NCI-H2196 (cell line): ENCODE results near the gene NEK5.
"Not testable (repeated sequence)": the region's sequence is repeated elsewhere in the genome, so short reads cannot be mapped to it uniquely, and the experiment has no call there.

Experiments used
- DNase-seq: peaks from one replicate; lab custom pipeline; 2025; ENCODE audit not compliant: unreplicated experiment; lab: John Stamatoyannopoulos, UW

NEK5 gene

DNA sequence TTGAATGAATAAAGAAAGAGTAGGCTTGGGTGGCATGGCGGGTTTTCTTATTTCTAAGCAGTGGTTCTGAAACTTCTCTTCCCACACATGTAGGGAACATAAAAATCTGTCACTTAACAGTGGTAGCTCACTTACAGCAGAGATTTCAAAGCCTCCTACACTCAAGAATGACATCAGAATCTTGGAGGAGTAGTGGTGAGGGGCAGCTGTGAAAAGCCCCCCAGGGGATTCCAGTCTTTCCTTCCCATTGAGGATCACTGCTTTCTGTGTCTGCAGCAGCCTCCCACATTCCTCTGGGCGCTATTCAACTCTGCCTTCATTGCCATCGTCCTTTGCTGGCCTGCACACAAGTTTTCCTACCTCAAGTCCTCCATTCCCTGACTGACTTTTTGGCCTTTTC lies 8.6 kb upstream of the NEK5 start:
- no peak for DNase-seq

DNA sequence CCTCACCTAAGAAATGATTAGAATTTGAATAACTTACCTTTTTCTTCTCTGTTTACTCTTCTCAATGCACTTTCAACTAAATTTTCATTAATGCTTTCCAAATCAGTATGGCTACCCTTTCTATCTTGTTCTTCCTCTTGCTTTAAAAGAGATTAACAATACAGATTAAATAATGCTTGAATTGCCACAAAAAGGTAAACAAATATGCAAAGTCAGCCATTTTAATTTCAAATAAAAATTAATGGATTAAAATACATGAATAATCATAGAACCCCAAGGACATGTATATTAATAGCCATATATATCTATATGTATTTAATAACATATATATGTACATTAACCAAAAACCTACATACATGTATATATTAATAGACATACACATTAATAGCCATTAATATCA lies 7.9 kb upstream of the NEK5 start:
- DNase-seq, result no peak

DNA sequence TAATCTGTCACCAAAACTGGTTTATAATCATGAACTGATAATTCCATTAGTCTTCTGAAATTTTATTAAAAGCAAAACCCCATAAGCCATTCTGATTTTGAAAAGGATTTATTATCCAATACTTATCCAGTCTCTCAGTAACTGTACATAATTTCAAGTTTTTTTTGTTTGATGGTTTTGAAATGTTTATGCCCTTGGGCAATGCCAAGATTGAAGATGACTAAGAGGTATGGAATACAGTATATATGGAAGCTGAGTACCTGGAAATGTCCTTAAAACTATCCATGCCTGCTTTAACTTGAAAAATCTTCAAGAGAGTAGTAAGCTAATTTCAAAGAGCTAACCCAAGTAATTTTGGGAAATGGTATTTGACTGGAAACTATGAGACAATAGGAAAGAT lies 1.8 kb upstream of the NEK5 start:
- no peak for DNase-seq

DNA sequence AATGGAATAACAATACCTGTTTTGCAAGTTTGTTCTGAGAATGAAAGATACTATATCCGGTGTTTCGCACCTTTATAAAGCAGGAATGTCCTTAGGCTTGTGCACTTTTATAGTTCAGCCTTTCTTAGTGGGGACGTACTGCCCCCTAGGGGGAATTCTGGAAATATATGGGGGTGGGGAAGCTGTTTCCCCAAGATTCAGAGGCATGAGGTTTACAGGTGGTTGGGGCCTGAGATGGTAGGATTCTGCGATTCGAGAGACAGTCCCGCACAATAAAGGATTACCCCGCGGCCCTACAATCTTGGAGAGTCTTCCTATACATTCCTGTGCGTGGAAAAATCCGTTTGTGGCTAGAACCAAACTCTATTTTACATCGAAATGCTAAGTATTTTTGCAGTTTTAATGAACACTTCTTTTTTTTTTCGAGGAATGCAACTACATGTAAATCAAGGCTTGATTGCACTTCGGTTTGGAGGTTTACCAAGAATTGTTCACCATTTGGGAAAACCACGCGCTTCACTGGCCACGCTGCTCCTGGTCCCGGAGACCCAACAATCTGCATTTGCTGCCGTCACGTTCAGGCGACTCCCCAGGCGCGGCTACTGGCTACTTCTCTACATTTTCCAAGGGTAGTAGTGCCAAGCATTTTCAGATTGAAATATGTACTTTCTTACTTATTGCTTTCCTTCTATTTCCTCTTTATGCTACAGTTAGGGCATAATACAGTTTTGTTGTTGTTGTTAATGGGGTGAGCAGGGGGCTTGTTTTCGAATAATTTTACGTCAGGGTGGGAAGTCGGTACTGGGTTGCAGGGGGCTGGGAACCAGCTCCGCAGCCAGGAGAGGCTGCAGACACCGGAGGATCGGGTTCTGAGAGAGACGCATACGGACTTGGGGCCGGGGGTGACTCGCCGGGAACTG lies 830 bp downstream of the NEK5 start:
- DNase-seq, result peak; percentile 55

DNA sequence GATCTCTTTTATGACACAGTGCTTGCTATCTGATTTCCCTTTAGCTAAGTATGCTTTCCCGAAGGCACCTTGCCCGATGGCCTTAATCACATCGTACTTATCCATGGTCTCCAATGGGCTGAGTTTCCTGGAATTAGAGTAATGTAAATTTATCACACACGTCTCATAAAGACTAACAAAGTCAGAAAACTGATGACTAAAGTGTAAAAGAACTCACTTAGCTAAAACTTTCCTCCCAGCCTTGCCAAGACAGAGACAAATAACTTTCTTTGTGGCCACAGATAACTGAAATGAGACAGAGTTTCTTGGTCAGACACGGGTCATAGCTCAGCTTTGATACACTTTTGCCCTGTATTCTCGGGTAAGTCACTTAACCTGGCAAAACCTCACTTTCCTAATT lies 1.5 kb downstream of the NEK5 start:
- no peak for DNase-seq

DNA sequence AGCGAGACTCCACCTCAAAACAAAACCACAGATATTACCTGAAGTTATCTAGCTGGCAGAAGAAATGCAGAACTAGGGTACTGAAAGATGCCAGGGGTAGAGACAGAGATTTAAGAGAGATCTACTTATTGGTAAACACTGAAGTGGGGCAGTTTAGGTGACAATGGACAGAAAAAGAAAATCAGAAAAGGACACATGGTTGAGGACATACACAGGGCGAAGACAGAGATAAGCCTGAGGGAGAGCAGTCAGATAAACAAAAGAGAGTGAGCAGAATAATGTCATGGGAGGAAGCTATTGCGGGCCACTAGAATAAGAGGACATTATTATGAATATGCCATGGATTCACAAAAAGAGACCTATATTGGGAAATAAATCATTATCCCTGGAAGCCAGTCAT lies 3.3 kb downstream of the NEK5 start:
- no peak for DNase-seq

DNA sequence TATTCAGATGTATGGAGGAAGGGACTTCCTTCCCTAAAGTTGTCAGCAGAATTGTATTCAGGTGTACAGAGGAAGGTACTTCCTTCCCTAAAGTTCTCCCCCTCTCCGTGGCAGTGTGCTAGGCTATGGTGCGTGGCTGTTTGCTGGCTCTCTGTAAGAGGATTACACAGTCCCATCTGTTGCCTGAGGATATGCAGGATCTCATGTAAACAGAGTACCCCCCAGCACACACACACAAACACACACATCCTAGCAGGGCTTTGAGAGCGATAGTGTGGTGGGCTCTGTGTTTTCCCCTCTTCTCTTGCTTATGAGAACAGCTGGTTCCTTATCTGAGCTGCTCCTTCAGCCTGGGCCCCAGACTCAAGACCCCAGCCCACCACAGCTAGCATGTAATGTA lies 10.3 kb downstream of the NEK5 start:
- no peak for DNase-seq

DNA sequence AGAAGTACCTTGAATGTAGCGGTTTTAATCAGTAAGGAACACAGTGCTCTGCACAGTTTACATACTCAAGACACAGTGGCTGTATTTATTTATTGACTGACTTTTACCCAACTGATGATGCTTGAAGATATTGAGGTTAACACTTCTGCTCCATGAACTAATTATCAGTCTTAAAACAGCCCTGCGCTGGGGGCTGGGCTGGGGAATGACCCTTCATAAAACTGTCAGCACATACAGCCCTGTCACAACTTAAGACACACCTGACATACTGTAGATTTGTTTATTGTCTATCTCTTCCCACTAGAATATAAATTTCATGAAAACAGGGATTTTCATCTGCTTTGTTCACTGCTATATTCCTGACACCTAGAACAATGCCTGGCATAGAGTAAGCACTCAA lies 10.8 kb downstream of the NEK5 start:
- no peak for DNase-seq

DNA sequence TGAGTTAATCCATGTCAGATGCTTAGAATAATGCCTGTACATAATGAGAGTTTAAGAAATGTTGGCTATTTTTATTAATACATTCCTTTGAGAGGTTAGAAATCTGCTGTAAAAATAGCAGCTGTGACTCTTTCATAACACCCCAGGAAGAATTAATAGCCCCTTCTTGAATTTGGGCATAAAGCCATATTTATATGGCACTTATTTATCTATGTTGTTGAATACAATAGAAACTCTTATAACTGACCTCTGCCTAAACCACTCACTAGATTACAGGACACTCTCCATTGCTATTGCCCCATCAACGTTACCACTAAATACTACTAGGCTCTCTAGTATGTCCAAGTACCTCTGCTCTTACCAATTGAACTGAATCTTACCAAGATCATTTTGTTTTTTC lies 16.3 kb downstream of the NEK5 start:
- no peak for DNase-seq

DNA sequence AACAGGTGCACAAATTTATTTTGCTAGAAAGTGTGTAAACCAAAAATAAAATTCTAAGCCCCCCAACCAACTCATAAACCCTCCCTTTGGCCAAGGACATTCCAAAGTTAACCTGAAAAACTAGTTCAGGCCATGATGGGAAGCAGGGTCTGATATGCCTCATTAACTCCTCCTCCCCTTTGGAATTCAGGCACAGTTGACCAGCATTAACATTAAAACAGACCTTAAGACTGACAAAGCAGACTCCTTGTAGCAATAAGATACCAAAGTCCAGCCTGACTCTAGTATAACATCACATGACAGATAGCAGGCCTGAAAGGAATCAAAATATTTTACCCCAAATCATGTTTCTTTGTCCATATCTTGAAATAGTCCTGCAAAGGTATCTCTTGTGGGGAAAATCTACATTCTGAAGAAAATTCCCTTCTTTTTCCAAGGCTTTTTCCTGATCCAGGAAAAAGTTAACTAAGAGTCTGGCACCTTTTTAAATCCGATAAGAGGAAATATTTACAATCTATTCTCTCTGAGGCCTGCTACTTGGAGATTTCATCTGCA lies 19.7 kb downstream of the NEK5 start:
- DNase-seq, result no peak

DNA sequence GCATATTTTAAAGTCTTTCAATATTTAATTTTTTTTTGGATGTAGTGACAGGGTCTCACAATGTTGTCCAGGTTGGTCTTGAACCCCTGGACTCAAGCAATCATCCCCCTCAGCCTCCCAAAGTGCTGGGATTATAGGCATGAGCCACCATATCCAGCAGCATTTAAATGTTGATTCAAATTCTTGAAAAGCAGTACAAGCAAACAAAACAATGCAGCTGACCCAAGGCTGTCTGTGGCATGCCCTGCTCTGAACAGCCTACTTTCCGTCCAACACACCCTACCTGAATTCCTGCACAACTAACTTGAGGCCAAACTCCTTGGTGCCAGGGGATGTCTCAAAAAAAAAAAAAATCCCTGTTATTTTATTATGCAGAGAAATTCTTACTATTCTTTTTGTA lies 23.0 kb downstream of the NEK5 start:
- no peak for DNase-seq

DNA sequence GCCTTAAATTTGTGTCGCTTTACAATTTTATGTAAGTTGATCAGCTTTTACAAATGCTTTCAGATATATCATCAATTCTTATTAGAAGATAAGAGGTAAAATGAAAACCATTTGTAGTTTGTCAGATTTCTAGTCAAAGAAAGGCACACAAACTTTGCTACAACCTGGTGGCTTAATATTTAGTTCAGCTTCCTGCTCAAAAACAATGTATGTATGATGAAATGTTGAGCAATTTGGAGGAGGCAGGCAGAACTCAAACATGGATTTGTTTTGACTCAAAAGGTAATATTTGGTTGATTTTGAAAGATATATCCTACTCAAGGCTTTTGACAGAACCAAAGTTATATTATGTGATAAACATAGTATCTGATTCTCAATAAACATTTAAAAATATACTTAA lies 24.2 kb downstream of the NEK5 start:
- no peak for DNase-seq

DNA sequence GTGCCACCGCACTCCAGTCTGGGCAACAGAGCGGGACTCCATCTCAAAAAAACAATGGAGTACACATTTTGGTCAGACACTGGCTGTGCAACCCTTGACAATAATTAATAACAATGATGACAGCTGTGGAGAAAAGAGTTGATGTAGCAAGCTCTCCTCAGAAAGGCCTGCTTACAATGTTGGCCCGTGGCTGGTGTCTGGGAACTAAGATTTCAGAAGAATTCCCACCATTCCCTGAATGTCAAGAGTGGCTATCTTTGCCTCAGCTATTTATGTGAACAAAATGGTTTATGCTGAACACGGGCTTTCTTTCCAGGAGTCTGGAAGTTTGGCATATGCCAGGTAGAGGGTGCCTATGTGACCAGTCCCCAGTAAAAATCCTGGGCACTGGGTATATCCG lies 25.5 kb downstream of the NEK5 start:
- no peak for DNase-seq

DNA sequence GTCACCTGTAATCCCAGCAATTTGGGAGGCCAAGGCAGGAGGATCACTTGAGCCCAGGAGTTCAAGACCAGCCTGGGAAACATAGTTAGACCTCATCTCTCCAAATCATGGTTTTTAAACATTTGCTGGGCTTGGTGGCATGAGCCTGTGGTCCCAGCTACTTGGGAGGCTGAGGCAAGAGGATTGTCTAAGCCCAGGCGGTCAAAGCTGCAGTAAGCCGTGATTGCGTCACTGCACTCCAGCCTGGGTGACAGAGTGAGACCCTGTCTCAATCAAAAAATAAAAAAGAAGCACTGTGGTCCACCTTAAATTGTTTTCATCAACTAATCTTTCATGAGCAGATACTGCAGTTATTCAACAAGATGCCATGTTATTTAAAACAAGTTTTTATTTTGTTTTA lies 26.4 kb downstream of the NEK5 start:
- DNase-seq, result not testable (repeated sequence)

DNA sequence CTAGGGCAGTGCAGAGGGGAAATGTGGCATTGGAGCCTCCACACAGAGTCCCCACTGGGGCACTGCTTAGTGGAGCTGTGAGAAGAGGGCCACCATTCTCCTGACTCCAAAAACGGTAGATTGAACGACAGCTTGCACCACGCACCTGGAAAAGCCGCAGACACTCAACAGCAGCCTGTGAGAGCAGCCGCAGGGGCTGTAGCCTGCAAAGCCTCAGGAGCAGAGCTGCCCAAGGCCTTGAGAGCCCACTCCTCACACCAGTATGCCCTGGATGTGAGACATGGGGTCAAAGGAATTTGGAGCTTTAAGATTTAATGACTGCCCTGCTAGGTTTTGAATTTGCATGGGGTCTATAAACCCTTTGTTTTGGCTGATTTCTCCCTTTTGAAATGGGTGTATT lies 31.7 kb downstream of the NEK5 start:
- no peak for DNase-seq

DNA sequence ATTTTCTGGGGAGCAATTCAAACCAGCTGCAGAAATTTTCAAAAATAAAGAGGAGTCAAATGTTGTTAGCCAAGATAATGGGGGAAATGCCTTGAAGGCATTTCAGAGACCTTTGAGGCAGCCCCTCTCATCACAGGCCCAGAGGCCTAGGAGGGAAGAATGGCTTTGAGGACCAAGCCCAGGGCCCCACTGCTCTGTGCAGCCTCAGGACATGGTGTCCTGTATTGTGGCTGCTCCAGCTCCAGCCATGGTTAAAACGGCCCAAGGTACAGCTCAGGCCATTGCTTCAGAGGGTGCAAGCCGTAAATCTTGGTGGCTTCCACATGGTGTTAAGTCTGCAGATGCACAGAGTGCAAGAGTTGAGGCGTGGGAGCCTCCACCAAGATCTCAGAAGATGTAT lies 32.1 kb downstream of the NEK5 start:
- DNase-seq, result no peak

DNA sequence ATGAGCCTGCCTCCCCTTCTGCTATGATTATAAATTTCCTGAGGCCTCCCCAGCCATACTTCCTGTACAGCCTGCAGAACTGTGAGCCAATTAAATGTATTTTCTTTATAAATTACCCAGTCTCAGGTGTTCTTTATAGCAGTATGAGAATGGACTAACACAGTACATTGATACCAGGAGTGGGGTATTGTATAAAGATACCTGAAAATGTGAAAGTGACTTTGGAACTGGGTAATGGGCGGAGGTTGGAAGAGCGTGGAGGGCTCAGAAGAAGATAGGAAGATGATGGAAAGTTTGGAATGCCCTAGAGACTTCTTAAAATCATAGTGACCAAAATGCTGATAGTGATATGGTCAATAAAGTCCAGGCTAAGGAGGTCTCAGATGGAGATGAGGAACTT lies 32.8 kb downstream of the NEK5 start:
- no peak for DNase-seq

DNA sequence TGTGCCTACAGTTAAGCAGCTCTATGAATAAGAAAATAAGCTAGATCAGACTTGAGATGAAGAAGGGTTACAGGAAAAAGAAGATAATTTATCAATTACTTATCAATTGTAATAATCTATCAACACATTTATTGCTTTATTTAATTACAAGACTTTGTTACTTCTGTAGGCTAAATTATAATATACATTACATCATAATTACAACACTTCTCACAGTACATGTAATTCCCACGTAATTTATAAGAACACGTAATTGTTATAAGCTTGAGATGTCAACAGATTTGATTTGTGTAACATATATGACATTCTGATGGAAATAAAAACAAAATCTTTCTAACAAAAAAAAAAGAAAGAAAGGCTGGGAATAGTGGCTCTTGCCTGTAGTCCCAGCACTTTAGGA lies 36.8 kb downstream of the NEK5 start:
- DNase-seq, result no peak

DNA sequence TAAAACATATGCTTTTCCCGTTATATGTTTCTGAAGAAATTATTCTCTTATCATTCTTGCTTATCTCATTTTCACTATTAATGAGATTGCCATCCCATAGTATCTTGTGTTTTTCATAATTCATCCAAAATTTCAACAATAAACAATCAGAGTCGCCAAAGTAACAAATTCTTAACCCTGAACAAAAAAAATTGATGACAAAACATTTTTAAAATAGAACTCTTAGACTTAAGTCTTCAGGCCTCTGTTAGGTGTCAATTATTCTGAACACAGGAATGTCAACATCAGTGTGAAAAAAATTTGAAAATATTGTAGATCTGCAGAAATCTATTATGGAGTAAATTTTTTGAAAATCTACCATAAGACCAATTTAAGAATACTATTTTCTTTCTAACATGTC lies 37.4 kb downstream of the NEK5 start:
- no peak for DNase-seq

DNA sequence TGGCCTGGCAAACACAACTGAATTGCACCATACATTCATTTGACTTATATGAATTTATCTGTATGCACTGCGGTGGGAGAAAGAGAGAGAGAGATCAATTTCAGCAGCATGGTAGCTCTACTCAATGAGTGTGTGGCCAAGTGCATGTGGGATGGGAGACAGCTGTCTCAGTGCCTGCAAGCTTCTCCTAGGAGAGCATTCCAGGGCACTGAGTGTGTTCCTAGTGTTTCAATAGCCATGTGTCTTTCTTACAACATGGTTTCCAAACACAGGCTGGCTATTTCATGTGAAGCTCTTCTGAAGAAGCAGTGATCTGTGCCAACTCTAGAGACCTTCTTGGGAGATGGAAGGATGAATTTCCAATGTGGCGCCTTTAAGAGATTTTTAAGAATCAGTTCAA lies 43.5 kb downstream of the NEK5 start:
- DNase-seq, result no peak

DNA sequence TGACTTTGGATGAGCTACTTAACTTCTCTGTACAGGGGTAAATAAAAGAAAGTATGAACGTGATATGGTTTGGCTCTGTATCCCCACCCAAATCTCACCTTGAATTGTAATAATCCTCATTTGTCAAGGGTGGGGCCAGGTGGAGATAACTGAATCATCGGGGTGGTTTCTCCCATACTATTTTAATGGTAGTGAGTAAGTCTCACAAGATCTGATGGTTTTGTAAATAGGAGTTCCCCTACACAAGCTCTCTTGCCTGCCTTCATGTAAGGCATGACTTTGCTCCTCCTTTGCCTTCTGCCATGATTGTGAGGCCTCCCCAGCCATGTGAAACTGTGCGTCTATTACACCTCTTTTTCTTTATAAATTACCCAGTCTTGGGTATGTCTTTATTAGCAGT lies 43.9 kb downstream of the NEK5 start:
- not testable (repeated sequence) for DNase-seq

DNA sequence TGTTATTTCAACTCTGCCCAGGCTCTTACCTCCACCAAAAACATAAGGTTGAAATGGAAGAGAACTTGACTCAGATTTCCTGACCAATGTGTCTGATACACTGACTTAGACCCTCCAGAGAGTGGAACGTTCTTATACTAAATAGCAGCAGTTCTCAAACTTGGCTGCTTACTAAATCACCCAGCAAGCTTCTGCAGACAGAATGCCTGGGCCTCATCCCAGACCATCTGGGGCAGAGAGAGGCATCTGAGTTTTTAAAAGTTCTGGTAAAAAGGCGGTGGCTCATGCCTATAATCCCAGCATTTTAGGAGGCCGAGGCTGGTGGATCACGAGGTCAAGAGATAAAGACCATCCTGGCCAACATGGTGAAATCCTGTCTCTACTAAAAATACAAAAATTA lies 46.3 kb downstream of the NEK5 start:
- DNase-seq, result no peak

DNA sequence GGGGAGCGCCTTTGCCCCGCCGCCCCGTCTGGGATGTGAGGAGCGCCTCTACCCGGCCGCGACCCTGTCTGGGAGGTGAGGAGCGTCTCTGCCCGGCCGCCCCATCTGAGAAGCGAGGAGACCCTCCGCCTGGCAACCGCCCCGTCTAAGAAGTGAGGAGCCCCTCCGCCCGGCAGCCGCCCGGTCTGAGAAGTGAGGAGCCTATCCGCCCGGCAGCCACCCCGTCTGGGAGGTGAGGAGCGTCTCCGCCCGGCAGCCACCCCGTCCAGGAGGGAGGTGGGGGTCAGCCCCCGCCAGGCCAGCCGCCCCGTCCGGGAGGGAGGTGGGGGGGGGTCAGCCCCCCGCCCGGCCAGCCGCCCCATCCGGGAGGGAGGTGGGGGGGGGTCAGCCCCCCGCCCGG lies 49.0 kb downstream of the NEK5 start:
- DNase-seq, result not testable (repeated sequence)
